Activated T-cell treated with anti-CD3 and anti-CD28 coated beads, Interleukin-2, amount 50 U/mL, for 24 hours (primary cell): ENCODE results near the gene ZNF79.

Experiments
- DNase-seq: peaks from one replicate; pipeline ENCODE4 v3.0.0-alpha.2; 2020
- H3K27ac Mint-ChIP-seq: 2 replicates; pipeline ENCODE4 v1.8.0; 2020; ENCODE audit warnings: mild to moderate bottlenecking, mixed read lengths
- H3K27me3 Mint-ChIP-seq: 2 replicates; pipeline ENCODE4 v1.8.0; 2020; ENCODE audit warnings: mixed read lengths
- H3K36me3 Mint-ChIP-seq: 2 replicates; pipeline ENCODE4 v1.8.0; 2020; ENCODE audit warnings: low read depth, mixed read lengths
- H3K4me1 Mint-ChIP-seq: 2 replicates; pipeline ENCODE4 v1.8.0; 2020; ENCODE audit warnings: low read depth, mixed read lengths
- H3K4me3 Mint-ChIP-seq: 2 replicates; pipeline ENCODE4 v1.8.0; 2020; ENCODE audit warnings: mild to moderate bottlenecking, moderate library complexity, mixed read lengths
- H3K9me3 Mint-ChIP-seq: 2 replicates; pipeline ENCODE4 v1.8.0; 2020; ENCODE audit warnings: mixed read lengths

Gene ZNF79

GRCh38 chr9:127406799-127407491 is 17.2 kb upstream of the ZNF79 start:
- H3K9me3 Mint-ChIP-seq: no peaks in the 10 kb centered on the region
- H3K36me3 Mint-ChIP-seq: no peaks in the 10 kb centered on the region
- no peaks in the 10 kb centered on the region for H3K4me1 Mint-ChIP-seq
- no peak overlapping the region for H3K4me3 Mint-ChIP-seq
- no peak for DNase-seq
- peaks cover 47% of the 10 kb centered on the region for H3K27me3 Mint-ChIP-seq
- H3K27ac Mint-ChIP-seq: no peak overlapping the region

- Mint-ChIP-seq H3K27ac (no peak overlapping the region), H3K4me3 (no peak overlapping the region), H3K27me3 (peaks cover 48% of the 10 kb centered on the region), H3K4me1 (no peaks in the 10 kb centered on the region), H3K36me3 (no peaks in the 10 kb centered on the region), H3K9me3 (no peaks in the 10 kb centered on the region)
- DNase-seq: no peak
Observed at GRCh38 chr9:127407492-127407843, 16.7 kb upstream of the ZNF79 start.

- no peaks in the 10 kb centered on the region for H3K4me1 Mint-ChIP-seq
- H3K4me3 Mint-ChIP-seq: no peak overlapping the region
- no peaks in the 10 kb centered on the region for H3K9me3 Mint-ChIP-seq
- DNase-seq: no peak
- peaks cover 48% of the 10 kb centered on the region for H3K27me3 Mint-ChIP-seq
- H3K36me3 Mint-ChIP-seq: no peaks in the 10 kb centered on the region
- no peak overlapping the region for H3K27ac Mint-ChIP-seq
Observed at GRCh38 chr9:127411122-127411521, 13.1 kb upstream of the ZNF79 start.

- peaks cover 1% of the 10 kb centered on the region for H3K4me1 Mint-ChIP-seq
- H3K27me3 Mint-ChIP-seq: peaks cover 36% of the 10 kb centered on the region
- no peaks in the 10 kb centered on the region for H3K36me3 Mint-ChIP-seq
- no peak for DNase-seq
- no peak overlapping the region for H3K27ac Mint-ChIP-seq
- H3K9me3 Mint-ChIP-seq: no peaks in the 10 kb centered on the region
- H3K4me3 Mint-ChIP-seq: no peak overlapping the region
Observed at GRCh38 chr9:127415141-127415540, 9.0 kb upstream of the ZNF79 start.

- DNase-seq: no peak
- Mint-ChIP-seq H3K4me3 (no peak overlapping the region), H3K27me3 (peaks cover 36% of the 10 kb centered on the region), H3K36me3 (no peaks in the 10 kb centered on the region), H3K4me1 (peaks cover 1% of the 10 kb centered on the region), H3K27ac (no peak overlapping the region), H3K9me3 (no peaks in the 10 kb centered on the region)
Observed at GRCh38 chr9:127415657-127416056, 8.5 kb upstream of the ZNF79 start.

- H3K27ac Mint-ChIP-seq: no peak overlapping the region
- H3K27me3 Mint-ChIP-seq: peaks cover 23% of the 10 kb centered on the region
- no peak for DNase-seq
- H3K36me3 Mint-ChIP-seq: no peaks in the 10 kb centered on the region
- H3K4me3 Mint-ChIP-seq: no peak overlapping the region
- H3K9me3 Mint-ChIP-seq: no peaks in the 10 kb centered on the region
- H3K4me1 Mint-ChIP-seq: peaks cover 2% of the 10 kb centered on the region
Observed at GRCh38 chr9:127417131-127418036, 6.8 kb upstream of the ZNF79 start.

GRCh38 chr9:127418037-127418471 is 6.1 kb upstream of the ZNF79 start:
- peaks cover 9% of the 10 kb centered on the region for H3K4me1 Mint-ChIP-seq
- H3K9me3 Mint-ChIP-seq: no peaks in the 10 kb centered on the region
- peak; percentile 64 for DNase-seq
- no peak overlapping the region for H3K4me3 Mint-ChIP-seq
- peaks cover 22% of the 10 kb centered on the region for H3K27me3 Mint-ChIP-seq
- no peaks in the 10 kb centered on the region for H3K36me3 Mint-ChIP-seq
- H3K27ac Mint-ChIP-seq: no peak overlapping the region

- Mint-ChIP-seq H3K4me1 (peaks cover 19% of the 10 kb centered on the region), H3K36me3 (peaks cover 13% of the 10 kb centered on the region), H3K27me3 (peaks cover 14% of the 10 kb centered on the region), H3K4me3 (no peak overlapping the region), H3K9me3 (no peaks in the 10 kb centered on the region), H3K27ac (no peak overlapping the region)
- no peak for DNase-seq
Observed at GRCh38 chr9:127419348-127419747, 4.8 kb upstream of the ZNF79 start.

GRCh38 chr9:127421057-127421456 is 3.1 kb upstream of the ZNF79 start:
- no peak overlapping the region for H3K27ac Mint-ChIP-seq
- H3K27me3 Mint-ChIP-seq: peaks cover 5% of the 10 kb centered on the region
- no peaks in the 10 kb centered on the region for H3K9me3 Mint-ChIP-seq
- H3K4me1 Mint-ChIP-seq: peaks cover 31% of the 10 kb centered on the region
- H3K36me3 Mint-ChIP-seq: peaks cover 29% of the 10 kb centered on the region
- no peak overlapping the region for H3K4me3 Mint-ChIP-seq
- DNase-seq: no peak

GRCh38 chr9:127422133-127422782 is 1.9 kb upstream of the ZNF79 start:
- DNase-seq: no peak
- Mint-ChIP-seq H3K9me3 (no peaks in the 10 kb centered on the region), H3K4me1 (peaks cover 41% of the 10 kb centered on the region), H3K27ac (no peak overlapping the region), H3K36me3 (peaks cover 39% of the 10 kb centered on the region), H3K27me3 (no peaks in the 10 kb centered on the region), H3K4me3 (no peak overlapping the region)

GRCh38 chr9:127422787-127423186 is 1.4 kb upstream of the ZNF79 start:
- Mint-ChIP-seq H3K4me1 (peaks cover 44% of the 10 kb centered on the region), H3K27ac (peak overlapping the region; percentile 100), H3K4me3 (peak overlapping the region; percentile 99), H3K36me3 (peaks cover 44% of the 10 kb centered on the region), H3K9me3 (no peaks in the 10 kb centered on the region), H3K27me3 (no peaks in the 10 kb centered on the region)
- DNase-seq: no peak

GRCh38 chr9:127423476-127423933 is 677 bp upstream of the ZNF79 start:
- DNase-seq: no peak

GRCh38 chr9:127424676-127424999 is 456 bp downstream of the ZNF79 start:
- peak overlapping the region; percentile 99 for H3K4me3 Mint-ChIP-seq
- no peaks in the 10 kb centered on the region for H3K9me3 Mint-ChIP-seq
- peak overlapping the region; percentile 100 for H3K27ac Mint-ChIP-seq
- peaks cover 56% of the 10 kb centered on the region for H3K4me1 Mint-ChIP-seq
- H3K27me3 Mint-ChIP-seq: no peaks in the 10 kb centered on the region
- DNase-seq: no peak
- H3K36me3 Mint-ChIP-seq: peaks cover 62% of the 10 kb centered on the region

More at GRCh38 chr9:127423476-127423933, 677 bp upstream of the ZNF79 start:
- no peaks in the 10 kb centered on the region for H3K9me3 Mint-ChIP-seq
- no peaks in the 10 kb centered on the region for H3K27me3 Mint-ChIP-seq
- H3K4me3 Mint-ChIP-seq: peak overlapping the region; percentile 99
- peaks cover 51% of the 10 kb centered on the region for H3K36me3 Mint-ChIP-seq
- H3K27ac Mint-ChIP-seq: peak overlapping the region; percentile 100
- peaks cover 51% of the 10 kb centered on the region for H3K4me1 Mint-ChIP-seq

GRCh38 chr9:127426756-127427155 is 2.6 kb downstream of the ZNF79 start:
- H3K36me3 Mint-ChIP-seq: peaks cover 82% of the 10 kb centered on the region
- peak overlapping the region; percentile 100 for H3K27ac Mint-ChIP-seq
- DNase-seq: no peak
- peaks cover 69% of the 10 kb centered on the region for H3K4me1 Mint-ChIP-seq
- H3K4me3 Mint-ChIP-seq: peak overlapping the region; percentile 99
- H3K27me3 Mint-ChIP-seq: no peaks in the 10 kb centered on the region
- no peaks in the 10 kb centered on the region for H3K9me3 Mint-ChIP-seq
